ENCODE data around the gene FILIP1. TPM values are rescaled to one million over a fixed set of nuclear protein-coding genes. Genes with fewer than 3 reads are reported as not detected.

Gene FILIP1
- total RNA-seq, 6 donors from 2014 or later, result 16.7 to 31.7 (median 21.7) TPM

- Histone ChIP-seq H3K9me3 (no peaks in the 10 kb centered on the region), H3K27ac (peak overlapping the region; percentile 52 to 75 (median 64)), H3K27me3 (no peaks in the 10 kb centered on the region), H3K36me3 (no peaks in the 10 kb centered on the region), H3K4me3 (no peak overlapping the region), H3K4me1 (peaks cover 6 to 17% (median 13%) of the 10 kb centered on the region in 4 donors)
- TF ChIP-seq POLR2A (IDR thresholded peaks at IDR 0.05) (no peak), CTCF (IDR thresholded peaks at IDR 0.05) (no peak), POLR2AphosphoS5 (IDR thresholded peaks at IDR 0.05) (no peak), EP300 (IDR thresholded peaks at IDR 0.05) (no peak)
- WGBS, 2 donors, result 72 to 90% methylated on average over 3 of the region's 3 CpGs
- DNase-seq, result no peak
- peak; percentile 30 to 66 for ATAC-seq (ENCODE audit: low FRiP score in 2 of 2)
Observed at GRCh38 chr6:75368864-75369402, 124.7 kb downstream of the FILIP1 start.

GRCh38 chr6:75368151-75368779 is 125.3 kb downstream of the FILIP1 start:
- DNase-seq, result peak in 1 of 2 donors; percentile 76
- Histone ChIP-seq H3K9me3 (no peaks in the 10 kb centered on the region), H3K27ac (peak overlapping the region; percentile 52 to 75 (median 64)), H3K27me3 (no peaks in the 10 kb centered on the region), H3K4me3 (no peak overlapping the region), H3K4me1 (peaks cover 6 to 17% (median 13%) of the 10 kb centered on the region in 4 donors), H3K36me3 (no peaks in the 10 kb centered on the region)
- TF ChIP-seq POLR2A (IDR thresholded peaks at IDR 0.05) (no peak), CTCF (IDR thresholded peaks at IDR 0.05) (peak in 5 of 6 experiments; percentile 16 to 57 (median 44)), EP300 (IDR thresholded peaks at IDR 0.05) (peak in 1 of 4 donors; percentile 72), POLR2AphosphoS5 (IDR thresholded peaks at IDR 0.05) (peak in 1 of 2 donors; percentile 38)
- ATAC-seq (ENCODE audit: low FRiP score in 2 of 2), result peak; percentile 70 to 92
- 45 to 49% methylated on average over 6 of the region's 6 CpGs for WGBS, 2 donors

GRCh38 chr6:75363304-75363703 is 130.3 kb downstream of the FILIP1 start:
- ATAC-seq (ENCODE audit: low FRiP score in 2 of 2), result no peak
- H3K27ac ChIP-seq, result no peak overlapping the region
- 73% methylated on average over 2 of the region's 2 CpGs for WGBS, 2 donors

GRCh38 chr6:75353644-75354043 is 140.0 kb downstream of the FILIP1 start:
- H3K27ac ChIP-seq, result no peak overlapping the region

More at GRCh38 chr6:75363304-75363703, 130.3 kb downstream of the FILIP1 start:
- Histone ChIP-seq H3K4me3 (no peak overlapping the region), H3K9me3 (no peaks in the 10 kb centered on the region), H3K4me1 (peaks cover 0 to 3% (median 0%) of the 10 kb centered on the region in 4 donors), H3K27me3 (no peaks in the 10 kb centered on the region), H3K36me3 (peaks cover 0 to 2% (median 0%) of the 10 kb centered on the region in 4 donors)
- TF ChIP-seq POLR2A (IDR thresholded peaks at IDR 0.05) (no peak), POLR2AphosphoS5 (IDR thresholded peaks at IDR 0.05) (no peak), EP300 (IDR thresholded peaks at IDR 0.05) (no peak), CTCF (IDR thresholded peaks at IDR 0.05) (no peak)
- no peak for DNase-seq

More at GRCh38 chr6:75353644-75354043, 140.0 kb downstream of the FILIP1 start:
- H3K9me3 ChIP-seq, result no peaks in the 10 kb centered on the region
- WGBS, 2 donors, result 94 to 98% methylated on average over 4 of the region's 4 CpGs
- TF ChIP-seq POLR2A (IDR thresholded peaks at IDR 0.05) (no peak), POLR2AphosphoS5 (IDR thresholded peaks at IDR 0.05) (no peak), CTCF (IDR thresholded peaks at IDR 0.05) (no peak), EP300 (IDR thresholded peaks at IDR 0.05) (no peak)
- ATAC-seq (ENCODE audit: low FRiP score in 2 of 2) (no peak), DNase-seq (no peak)
- H3K36me3 ChIP-seq, result no peaks in the 10 kb centered on the region
- no peak overlapping the region for H3K4me3 ChIP-seq
- H3K4me1 ChIP-seq, result peaks cover 0 to 13% (median 4%) of the 10 kb centered on the region in 4 donors
- H3K27me3 ChIP-seq, result no peaks in the 10 kb centered on the region

All from upper lobe of left lung (tissue), 6 donors.